BJ (cell line): ENCODE results near the gene ZEB2. TPM values are rescaled to one million over a fixed set of nuclear protein-coding genes. Genes with fewer than 3 reads are reported as not detected.

Source experiments
- CTCF ChIA-PET: fragments of 350-600 bp; formaldehyde crosslinking; extraction: SDS; loops from one replicate; lab custom pipeline; 2021; ENCODE audit warnings: antibody characterized with exemption, inconsistent platforms; lab: Yijun Ruan, JAX
- POLR2A ChIA-PET: fragments of 300-600 bp; sonication (Branson Sonifier 250); formaldehyde crosslinking; extraction: SDS; loops from one replicate; lab custom pipeline; 2021; ENCODE audit warnings: antibody characterized with exemption; lab: Charles Lee
- DNase-seq: peaks from one replicate; pipeline ENCODE4 v3.0.0-alpha.2; 2011; ENCODE audit warnings: low read depth
- H3K27me3 ChIP-seq: 2 replicates; pipeline ENCODE4 v1.6.0; 2011; ENCODE audit warnings: low read length; ENCODE audit not compliant: control insufficient read depth, insufficient read depth
- H3K36me3 ChIP-seq: 2 replicates; pipeline ENCODE4 v1.5.1; 2011; ENCODE audit warnings: low read length; ENCODE audit not compliant: control insufficient read depth, insufficient read depth
- H3K4me3 ChIP-seq: 2 replicates; pipeline ENCODE4 v1.5.1; 2011; ENCODE audit warnings: low read depth, mild to moderate bottlenecking, control low read depth, low read length
- CTCF ChIP-seq: IDR thresholded peaks from 2 replicates; pipeline ENCODE4 v1.5.1; 2011; ENCODE audit warnings: low read depth, mild to moderate bottlenecking, control low read depth, inconsistent platforms, low read length, moderate library complexity; ENCODE audit not compliant: insufficient read depth
- polyA plus RNA-seq: library from polyadenylated mRNA; depleted of rRNA; stranded (reverse); fragments of >200 nt; gene quantifications from 2 replicates; pipeline ENCODE4 v1.2.3, GENCODE V29; 2011

The ZEB2 gene
- polyA plus RNA-seq, 1 experiment = 60.2 TPM

DNA sequence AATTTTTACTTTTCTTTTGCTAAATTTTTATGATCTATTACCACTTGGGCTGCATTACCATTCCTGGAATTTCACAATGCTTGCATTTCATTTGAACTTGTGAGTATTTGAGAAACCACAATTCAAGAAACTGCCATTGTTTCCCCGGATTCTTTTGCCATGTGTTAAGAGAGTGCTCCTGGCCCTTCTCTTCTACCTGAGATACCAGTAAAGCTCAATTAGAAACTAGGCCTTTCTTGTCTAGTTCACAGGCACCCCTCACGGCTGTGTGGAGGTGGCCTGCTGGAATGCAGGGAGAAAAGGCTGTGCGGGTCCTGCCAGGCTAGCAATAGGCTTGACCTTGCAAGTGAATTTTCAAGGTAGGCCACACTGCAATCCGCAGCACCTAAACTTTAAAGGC, 40.8 kb downstream of the ZEB2 start:
- no peak for TF ChIP-seq CTCF
- no peaks in the 10 kb centered on the region for H3K36me3 ChIP-seq
- CTCF ChIA-PET = interaction anchor here (0.7 to 1.7 kb wide), 3 partner anchors 9 to 953 kb away, joined by 3 to 4 read pairs (median 3); no protein-coding TSS in a partner anchor
- POLR2A ChIA-PET = no interaction called here
- no peaks in the 10 kb centered on the region for H3K27me3 ChIP-seq
- H3K4me3 ChIP-seq = no peak overlapping the region
- DNase-seq = no peak

GRCh38 chr2:144477957-144478311, 42.0 kb downstream of the ZEB2 start:
- CTCF ChIA-PET = interaction anchor here (1.2 to 1.7 kb wide), 2 partner anchors 8 to 11 kb away, joined by 3 to 4 read pairs; no protein-coding TSS in a partner anchor
- Histone ChIP-seq H3K27me3 (no peaks in the 10 kb centered on the region), H3K36me3 (peaks cover 1% of the 10 kb centered on the region; the same call in 1 of the 2 replicates), H3K4me3 (no peak overlapping the region)
- TF ChIP-seq CTCF = no peak
- POLR2A ChIA-PET = no interaction called here
- DNase-seq = no peak

DNA sequence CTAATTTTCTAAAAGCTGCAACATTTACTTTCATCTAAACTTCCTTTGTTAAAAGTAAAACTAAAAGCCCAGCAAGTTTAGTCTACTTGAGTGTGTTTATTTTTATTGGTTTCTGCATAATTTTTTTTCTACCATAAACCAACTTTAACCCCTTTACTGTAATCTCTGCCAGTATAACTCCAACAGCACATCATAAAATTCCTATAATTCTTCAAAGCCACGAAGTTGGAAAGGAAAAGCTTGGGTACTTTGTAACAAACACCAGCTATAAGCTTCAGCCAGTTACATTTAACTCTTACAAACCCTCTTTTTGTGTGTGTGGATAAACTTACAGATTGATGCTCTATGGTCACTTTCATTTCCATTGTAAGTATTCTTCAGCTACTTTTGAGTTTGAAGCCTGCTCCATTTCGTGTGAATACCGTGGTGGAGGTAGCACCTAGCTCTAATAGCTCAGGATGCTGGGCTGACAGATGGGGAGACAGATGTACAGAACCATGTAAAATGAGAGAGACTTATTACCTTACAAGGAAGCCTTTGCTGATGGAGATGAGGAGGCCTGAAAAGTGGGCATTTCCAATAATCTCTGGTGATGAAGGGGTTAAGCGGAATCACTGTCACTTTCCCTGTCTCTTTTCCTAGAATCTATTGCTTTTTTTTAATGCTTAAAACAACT, 42.5 kb downstream of the ZEB2 start:
- Histone ChIP-seq H3K4me3 (no peak overlapping the region), H3K36me3 (peaks cover 1% of the 10 kb centered on the region; the same call in 1 of the 2 replicates), H3K27me3 (no peaks in the 10 kb centered on the region)
- no peak for TF ChIP-seq CTCF
- DNase-seq = no peak
- ChIA-PET CTCF (interaction anchor here (1.7 kb wide), 1 partner anchor 10 kb away, joined by 4 read pairs; no protein-coding TSS in a partner anchor), POLR2A (interaction anchor here (0.7 kb wide), 1 partner anchor 114 kb away, joined by 7 read pairs; no protein-coding TSS in a partner anchor)

- TF ChIP-seq CTCF = no peak
- ChIA-PET POLR2A (interaction anchor here (0.5 kb wide), 1 partner anchor 528 kb away, joined by 4 read pairs; no protein-coding TSS in a partner anchor), CTCF (interaction anchor here (0.6 kb wide), 1 partner anchor 10 kb away, joined by 3 read pairs; no protein-coding TSS in a partner anchor)
- H3K4me3 ChIP-seq = no peak overlapping the region
- no peak for DNase-seq
- H3K36me3 ChIP-seq = peaks cover 1% of the 10 kb centered on the region; the same call in 1 of the 2 replicates
- H3K27me3 ChIP-seq = no peaks in the 10 kb centered on the region
Measured at GRCh38 chr2:144476682-144477081, 43.2 kb downstream of the ZEB2 start.

- ChIA-PET POLR2A (no interaction called here), CTCF (no interaction called here)
- peaks cover 1% of the 10 kb centered on the region; the same call in 1 of the 2 replicates for H3K36me3 ChIP-seq
- no peak overlapping the region for H3K4me3 ChIP-seq
- H3K27me3 ChIP-seq = no peaks in the 10 kb centered on the region
- no peak for DNase-seq
- no peak for TF ChIP-seq CTCF
Measured at GRCh38 chr2:144475569-144476275, 44.2 kb downstream of the ZEB2 start.
